Ureter (tissue), 1 donor: ENCODE measurements around the gene MYADM. TPM values are rescaled to one million over a fixed set of nuclear protein-coding genes. Genes with fewer than 3 reads are reported as not detected.
A peak's percentile ranks its signal among the peaks of the same experiment; 100 is the strongest.
"Not testable (repeated sequence)": the region's sequence is repeated elsewhere in the genome, so short reads cannot be mapped to it uniquely, and the experiment has no call there.

ENCODE experiments used
- DNase-seq: peaks from one replicate; pipeline ENCODE4 v3.0.0-alpha.2; 2020; ENCODE audit warnings: low spot score
- total RNA-seq: library from RNA; stranded (reverse); gene quantifications from one replicate; pipeline ENCODE4 v1.2.4, GENCODE V29; 2023
- donor health status: DM: yes; HTN: yes; CAD: no.

Gene MYADM
- total RNA-seq, 1 donor from 2014 or later = 155 TPM

DNA sequence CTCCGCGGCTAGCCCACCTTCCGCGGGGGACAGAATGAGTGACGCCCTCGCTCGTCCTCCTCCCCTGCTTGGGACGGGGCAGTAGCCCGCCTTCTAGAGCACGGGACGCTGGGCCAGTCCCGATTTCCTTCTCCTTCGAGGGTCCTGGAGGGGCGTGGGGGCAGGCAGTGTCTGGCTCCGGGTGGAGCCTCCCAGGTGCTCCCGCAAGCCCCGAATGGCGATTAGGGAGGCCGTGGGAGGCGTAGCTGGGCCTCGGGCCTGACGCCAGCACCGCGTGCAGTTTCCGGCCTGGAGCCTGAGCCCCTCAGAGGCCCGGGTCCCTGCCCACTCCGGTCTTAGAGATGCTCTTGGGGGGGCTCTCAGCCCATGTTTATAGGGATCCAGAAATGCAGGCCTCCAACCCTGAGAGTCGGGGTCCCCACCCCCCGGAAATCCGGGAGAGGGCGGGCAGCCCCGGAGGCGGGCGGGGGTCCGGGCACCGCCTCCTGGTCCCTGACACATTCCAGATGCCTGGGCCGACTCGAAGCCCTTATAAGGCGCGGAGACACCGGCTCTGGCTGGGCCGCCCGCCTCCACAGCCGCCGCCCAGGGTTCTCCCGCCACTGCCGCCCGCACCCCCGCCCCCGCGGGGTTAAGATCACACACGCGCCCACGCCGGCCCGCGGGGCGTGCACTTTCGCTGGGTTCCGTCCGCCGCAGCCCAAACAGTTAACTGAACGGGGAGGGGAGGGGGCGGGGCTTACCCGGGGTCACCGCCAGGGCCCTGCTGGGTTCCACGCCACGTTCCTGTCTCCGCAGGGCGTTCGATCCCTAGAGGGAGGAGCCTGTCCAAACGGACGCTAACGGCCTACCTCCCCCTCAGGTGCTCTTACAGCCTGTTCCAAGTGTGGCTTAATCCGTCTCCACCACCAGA, 1.5 kb downstream of the MYADM start:
- peak; percentile 93 for DNase-seq

GRCh38 chr19:53869805-53870484, 2.3 kb downstream of the MYADM start:
- DNase-seq = not testable (repeated sequence)

- DNase-seq = no peak
Observed at GRCh38 chr19:53870485-53870844, 2.8 kb downstream of the MYADM start.

GRCh38 chr19:53871454-53871853, 3.8 kb downstream of the MYADM start:
- DNase-seq = no peak

- no peak for DNase-seq
Observed at GRCh38 chr19:53872762-53873161, 5.1 kb downstream of the MYADM start.

GRCh38 chr19:53873773-53874605, 6.3 kb downstream of the MYADM start:
- DNase-seq = no peak

DNA sequence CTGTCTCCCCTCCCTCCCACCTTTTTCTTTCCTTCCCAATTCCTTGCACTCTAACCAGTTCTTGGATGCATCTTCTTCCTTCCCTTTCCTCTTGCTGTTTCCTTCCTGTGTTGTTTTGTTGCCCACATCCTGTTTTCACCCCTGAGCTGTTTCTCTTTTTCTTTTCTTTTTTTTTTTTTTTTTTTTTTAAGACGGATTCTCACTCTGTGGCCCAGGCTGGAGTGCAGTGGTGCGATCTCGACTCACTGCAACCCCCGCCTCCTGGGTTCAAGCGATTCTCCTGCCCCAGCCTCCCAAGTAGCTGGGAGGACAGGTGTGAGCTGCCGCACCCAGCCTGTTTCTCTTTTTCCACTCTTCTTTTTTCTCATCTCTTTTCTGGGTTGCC, 6.9 kb downstream of the MYADM start:
- DNase-seq = no peak

DNA sequence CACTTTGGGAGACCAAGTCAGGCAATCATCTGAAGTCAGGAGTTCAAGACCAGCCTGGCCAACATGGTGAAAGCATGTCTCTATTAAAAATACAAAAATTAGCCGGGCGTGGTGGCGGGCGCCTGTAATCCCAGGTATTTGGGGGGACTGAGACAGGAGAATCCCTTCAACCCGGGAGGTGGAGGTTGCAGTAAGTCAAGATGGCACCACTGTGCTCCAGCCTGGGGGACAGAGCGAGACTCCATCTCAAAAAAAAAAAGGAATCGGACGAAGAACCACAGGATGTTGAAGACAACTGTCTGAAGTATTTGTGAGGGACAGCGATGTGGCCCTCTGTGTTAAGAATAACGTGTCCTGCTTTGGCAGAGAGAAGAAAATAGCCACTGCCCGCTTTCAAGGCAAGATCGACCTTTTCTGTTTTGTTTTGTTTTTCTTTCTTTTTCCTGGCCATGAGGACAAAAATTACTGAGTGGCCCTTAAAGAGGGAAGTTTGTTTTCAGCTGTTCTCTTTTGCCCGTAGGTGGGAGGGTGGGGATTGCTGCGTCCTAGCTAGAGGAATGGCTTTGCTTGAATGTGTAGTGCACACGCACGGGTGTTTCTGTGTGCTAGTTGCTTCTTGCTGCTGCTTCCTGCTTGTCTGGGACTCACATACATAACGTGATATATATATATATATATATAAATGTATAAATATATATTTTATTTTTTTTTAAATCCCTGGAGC, 8.1 kb downstream of the MYADM start:
- no peak for DNase-seq

GRCh38 chr19:53876651-53877224, 9.1 kb downstream of the MYADM start:
- DNase-seq = no peak

- DNase-seq = no peak
Observed at GRCh38 chr19:53877361-53877766, 9.7 kb downstream of the MYADM start.

GRCh38 chr19:53878776-53879139, 11.1 kb downstream of the MYADM start:
- no peak for DNase-seq

DNA sequence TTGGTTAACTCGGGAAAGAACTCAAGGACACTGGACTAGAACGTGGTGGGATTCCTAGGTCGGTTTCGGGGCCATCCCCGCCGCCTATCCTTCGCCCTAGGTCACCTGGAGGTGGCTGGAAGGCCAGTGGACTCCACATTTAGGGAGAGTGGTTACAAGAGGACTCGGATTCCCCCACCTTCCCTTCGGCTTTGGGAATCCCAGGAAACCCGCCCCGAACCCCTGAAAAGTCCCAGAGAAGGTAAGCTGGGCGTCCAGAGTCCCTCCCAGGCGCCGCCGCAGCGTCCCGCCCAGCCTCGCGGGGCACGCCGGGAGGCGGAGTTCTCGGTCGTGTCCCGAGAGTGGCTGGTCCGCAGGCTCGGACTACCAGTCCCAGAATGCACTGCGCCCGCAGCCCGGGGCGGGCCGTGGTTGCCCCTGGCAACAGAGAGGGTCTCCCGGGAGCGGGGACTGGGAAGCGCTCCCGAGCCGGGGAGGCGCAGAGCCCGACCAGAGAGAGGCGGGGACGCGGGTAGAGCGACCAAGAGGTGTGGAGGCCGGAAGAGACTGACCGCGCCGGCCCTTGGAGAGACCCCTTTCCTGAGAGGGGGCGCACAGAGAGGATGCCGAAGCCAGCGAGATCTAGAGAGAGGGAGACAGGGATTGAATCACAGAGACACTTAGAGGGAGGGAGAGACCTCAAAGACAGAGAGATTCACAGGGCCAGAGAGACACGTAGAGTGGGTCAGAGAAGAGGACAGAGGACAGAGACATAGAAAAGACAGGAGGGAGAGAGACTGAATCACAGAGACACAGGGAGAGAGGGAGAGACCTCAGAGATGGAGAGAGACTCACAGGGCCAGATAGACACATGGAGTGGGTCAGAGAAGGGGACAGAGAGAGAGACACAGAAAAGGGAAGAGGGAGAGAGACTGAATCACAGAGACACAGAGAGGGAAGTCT, 11.7 kb downstream of the MYADM start:
- DNase-seq = peak; percentile 89

DNA sequence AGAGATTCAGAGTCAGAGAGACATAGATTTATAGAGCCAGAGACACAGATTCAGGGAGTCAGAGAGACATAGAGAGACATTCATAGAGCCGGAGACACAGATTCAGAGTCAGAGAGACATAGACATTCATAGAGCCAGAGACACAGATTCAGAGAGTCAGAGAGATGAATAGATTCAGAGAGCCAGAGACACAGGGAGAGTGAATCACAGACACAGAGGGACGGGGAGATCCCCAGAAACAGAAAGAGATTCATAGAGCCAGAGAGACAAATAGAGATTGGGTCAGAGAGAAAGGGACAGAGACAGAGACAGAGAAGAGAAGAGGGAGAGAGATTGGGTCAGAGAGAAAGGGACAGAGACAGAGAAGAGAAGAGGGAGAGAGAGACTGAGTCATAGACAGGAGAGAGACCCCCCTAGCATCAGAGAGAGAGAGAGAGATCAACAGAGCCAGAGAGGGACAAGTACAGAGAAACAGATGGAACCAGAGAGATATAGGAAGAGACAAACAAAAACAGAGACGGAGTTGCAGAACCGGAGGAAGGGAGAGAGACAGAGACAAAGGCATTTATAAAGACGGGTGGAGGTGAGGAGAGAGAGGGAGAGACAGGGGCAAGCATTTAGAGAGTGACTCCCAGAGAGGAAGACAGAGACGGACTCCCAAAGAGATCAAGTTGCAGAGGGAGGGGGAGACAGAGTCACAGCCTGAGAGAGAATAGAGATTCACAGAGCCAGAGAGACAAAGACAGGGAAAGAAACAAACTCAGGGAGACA, 13.2 kb downstream of the MYADM start:
- DNase-seq = no peak

DNA sequence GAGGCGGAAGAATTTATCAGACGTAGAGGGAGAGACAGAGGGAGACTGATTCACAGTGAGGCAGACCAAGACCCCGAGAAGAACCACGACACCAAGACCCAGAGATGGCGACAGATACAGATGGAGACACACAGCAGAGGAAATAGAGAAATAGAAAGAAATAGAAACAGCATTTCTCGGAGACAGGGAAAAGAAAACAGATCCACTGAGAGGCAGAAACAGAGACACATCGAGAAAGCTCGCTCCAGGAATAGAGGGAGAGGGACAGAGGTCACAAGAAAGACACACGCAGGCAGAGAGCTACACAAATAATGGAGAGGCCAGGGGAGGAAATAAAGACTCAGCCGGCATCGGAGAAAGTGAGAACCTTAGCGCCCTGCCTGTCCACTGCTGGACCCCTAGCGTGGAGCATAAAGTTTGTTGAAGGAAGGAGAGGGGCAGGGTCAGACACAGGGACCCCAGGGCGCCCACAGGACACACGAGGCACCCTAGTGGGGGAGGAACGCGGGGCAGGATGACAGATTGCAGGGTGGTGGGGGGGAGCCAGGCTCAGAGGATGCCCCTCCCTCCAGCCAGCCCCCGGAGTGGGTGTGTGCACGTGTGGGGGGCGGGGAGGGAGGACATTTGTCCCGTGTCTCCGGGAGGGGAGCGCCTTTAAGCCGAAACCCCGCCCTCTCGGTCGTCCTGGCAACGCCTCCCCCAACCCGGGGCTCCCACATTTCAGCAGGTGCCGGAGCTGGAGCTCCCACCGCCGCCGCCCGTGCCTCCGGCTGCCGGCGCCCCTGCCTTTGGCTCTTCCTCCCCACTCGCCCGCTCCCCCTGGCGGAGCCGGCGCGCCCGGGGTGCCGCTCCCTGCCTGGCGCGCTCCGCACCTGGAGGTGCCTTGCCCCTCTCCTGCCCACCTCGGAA, 14.1 kb downstream of the MYADM start, which contains the start of gene PRKCG:
Gene PRKCG, plus strand, starts transcription at position 716 of the 909 bp plus-strand sequence. CDS start 298 bp downstream, outside the sequence.
- no peak for DNase-seq

DNA sequence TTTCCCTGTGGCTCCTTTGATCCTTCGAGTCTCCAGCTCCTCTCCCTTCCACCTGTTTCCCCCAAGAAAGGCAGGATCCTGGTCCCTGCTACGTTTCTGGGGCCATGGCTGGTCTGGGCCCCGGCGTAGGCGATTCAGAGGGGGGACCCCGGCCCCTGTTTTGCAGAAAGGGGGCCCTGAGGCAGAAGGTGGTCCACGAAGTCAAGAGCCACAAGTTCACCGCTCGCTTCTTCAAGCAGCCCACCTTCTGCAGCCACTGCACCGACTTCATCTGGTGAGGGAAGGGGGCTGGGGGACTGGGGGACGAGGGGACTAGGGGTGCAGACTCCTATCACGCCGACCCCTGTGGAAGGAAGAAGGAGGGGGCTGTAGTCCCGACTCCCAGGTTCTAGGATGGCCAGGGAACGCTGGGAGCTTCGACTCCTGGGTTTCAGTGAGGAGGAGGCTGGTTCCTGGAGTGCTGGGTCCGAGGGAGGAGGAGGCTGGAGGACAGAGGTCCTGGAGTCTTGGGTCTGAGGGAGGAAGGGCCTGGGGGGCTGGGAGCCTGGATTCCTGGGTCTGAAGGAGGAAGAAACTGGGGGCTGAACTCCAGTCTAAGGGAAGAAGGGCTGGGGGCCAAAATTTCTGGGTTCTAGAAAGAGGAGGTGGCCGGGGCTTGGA, 14.8 kb downstream of the MYADM start:
- no peak for DNase-seq

- DNase-seq = no peak
Observed at GRCh38 chr19:53883231-53883661, 15.6 kb downstream of the MYADM start.

DNA sequence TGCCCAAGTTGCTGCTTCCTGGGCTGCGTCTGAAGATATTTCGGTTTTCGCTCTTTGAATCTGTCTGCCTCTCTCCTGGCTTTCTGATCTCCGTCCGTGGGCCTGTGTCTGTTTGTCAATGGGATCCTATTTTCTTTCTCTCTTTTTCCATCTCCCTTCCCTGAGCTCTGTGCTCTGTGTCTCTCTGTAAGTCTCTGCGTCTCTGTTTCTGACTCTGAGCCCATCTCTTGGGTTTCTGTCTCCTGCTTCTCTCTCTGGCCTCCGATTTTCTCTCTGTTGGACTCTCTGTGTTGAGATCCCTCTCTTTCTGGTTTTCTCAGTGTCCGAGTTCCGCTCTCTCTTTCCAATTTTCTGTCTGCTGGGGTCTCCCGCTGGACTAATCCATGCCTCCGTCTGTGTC, 16.1 kb downstream of the MYADM start:
- no peak for DNase-seq

GRCh38 chr19:53884256-53884655, 16.6 kb downstream of the MYADM start:
- DNase-seq = no peak
